ENCODE measurements around the gene LHFPL6.

DNA sequence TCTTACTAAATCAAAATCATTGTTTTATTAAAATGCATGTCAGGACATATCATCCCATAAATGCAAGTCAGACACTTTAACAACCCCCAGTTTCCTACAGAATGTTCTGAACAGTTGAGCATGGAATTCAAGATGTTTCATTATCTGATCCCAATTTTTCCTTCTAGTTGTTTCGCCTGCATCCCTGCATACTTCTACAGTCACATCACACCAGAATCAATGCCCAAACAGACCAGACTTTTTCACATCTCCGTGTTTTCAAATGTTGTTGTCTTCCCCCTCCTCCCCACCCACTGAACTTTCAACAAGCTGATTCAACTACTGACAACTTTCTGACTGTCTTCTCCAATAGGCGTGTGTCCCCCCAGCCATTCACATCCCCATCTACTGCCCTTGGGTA lies 48.6 kb downstream of the LHFPL6 start:
- TF ChIP-seq POLR2A (IDR thresholded peaks at IDR 0.05) = no peak
- TF ChIP-seq, protein P1, sequence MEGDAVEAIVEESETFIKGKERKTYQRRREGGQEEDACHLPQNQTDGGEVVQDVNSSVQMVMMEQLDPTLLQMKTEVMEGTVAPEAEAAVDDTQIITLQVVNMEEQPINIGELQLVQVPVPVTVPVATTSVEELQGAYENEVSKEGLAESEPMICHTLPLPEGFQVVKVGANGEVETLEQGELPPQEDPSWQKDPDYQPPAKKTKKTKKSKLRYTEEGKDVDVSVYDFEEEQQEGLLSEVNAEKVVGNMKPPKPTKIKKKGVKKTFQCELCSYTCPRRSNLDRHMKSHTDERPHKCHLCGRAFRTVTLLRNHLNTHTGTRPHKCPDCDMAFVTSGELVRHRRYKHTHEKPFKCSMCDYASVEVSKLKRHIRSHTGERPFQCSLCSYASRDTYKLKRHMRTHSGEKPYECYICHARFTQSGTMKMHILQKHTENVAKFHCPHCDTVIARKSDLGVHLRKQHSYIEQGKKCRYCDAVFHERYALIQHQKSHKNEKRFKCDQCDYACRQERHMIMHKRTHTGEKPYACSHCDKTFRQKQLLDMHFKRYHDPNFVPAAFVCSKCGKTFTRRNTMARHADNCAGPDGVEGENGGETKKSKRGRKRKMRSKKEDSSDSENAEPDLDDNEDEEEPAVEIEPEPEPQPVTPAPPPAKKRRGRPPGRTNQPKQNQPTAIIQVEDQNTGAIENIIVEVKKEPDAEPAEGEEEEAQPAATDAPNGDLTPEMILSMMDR (IDR thresholded peaks at IDR 0.05) = no peak
